ENCODE results near the gene IWS1.

DNA sequence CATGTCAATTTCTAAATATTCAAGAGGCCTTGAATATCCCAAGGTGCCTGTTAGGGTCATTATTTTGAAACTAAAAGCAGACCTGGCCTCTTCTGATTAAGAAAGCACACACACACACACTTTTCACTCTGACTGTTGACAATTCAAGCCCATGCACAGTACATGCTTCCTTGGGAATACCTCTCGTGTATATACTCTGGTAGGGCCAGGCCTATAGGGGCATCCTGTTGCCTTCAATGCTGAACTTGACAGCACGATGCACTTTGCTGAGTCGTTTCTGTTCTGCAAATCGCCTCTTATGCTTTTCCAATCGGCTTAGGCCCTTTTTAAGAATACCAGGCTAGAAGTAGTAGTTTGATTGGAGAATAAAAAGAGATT lies 40.6 kb downstream of the IWS1 start:
- no peak for TF ChIP-seq CTCF (IDR thresholded peaks at IDR 0.05; ENCODE audit: low read length)
- TF ChIP-seq EZH2 (optimal IDR thresholded peaks at IDR 0.05; ENCODE audit: low read depth, low read length): no peak
